Mesenchymal stem cell (in vitro differentiated cells and primary cell): Measurements from ENCODE around the gene RNGTT.
"Not testable (repeated sequence)": the region's sequence is repeated elsewhere in the genome, so short reads cannot be mapped to it uniquely, and the experiment has no call there.

Experiments
- DNase-seq: peaks from one replicate; pipeline ENCODE4 v3.0.0-alpha.2; 2013
- H2AFZ ChIP-seq: one replicate; pipeline ENCODE4 v1.6.1; 2013; ENCODE audit warnings: low read depth, mild to moderate bottlenecking, control low read depth, inconsistent platforms, low read length, moderate library complexity
- H2AK5ac ChIP-seq: 2 replicates; pipeline ENCODE4 v1.6.1; 2013; ENCODE audit warnings: low read length, moderate library complexity, mild to moderate bottlenecking, inconsistent platforms; ENCODE audit not compliant: severe bottlenecking
- H2BK120ac ChIP-seq: one replicate; pipeline ENCODE4 v1.6.1; 2013; ENCODE audit warnings: low read depth, mild to moderate bottlenecking, inconsistent platforms, low read length, moderate library complexity
- H2BK12ac ChIP-seq, 2 experiments: one replicate each; pipeline ENCODE4 v1.6.1; 2013; ENCODE audit warnings: inconsistent platforms in 2 of 2, low read length in 2 of 2, mild to moderate bottlenecking in 2 of 2, moderate library complexity in 2 of 2, control low read depth in 1 of 2
- H2BK15ac ChIP-seq: one replicate; pipeline ENCODE4 v1.6.1; 2013; ENCODE audit warnings: mild to moderate bottlenecking, low read depth, inconsistent platforms; ENCODE audit not compliant: poor library complexity, severe bottlenecking
- H2BK5ac ChIP-seq: 2 replicates; pipeline ENCODE4 v1.6.1; 2013; ENCODE audit warnings: low read depth, mild to moderate bottlenecking, low read length, control low read depth, inconsistent platforms; ENCODE audit not compliant: poor library complexity, severe bottlenecking
- H3K14ac ChIP-seq, 2 experiments: one replicate each; pipeline ENCODE4 v1.6.1; 2013; ENCODE audit warnings: inconsistent platforms in 2 of 2, low read length in 2 of 2, control low read depth in 1 of 2, mild to moderate bottlenecking in 1 of 2, moderate library complexity in 1 of 2
- H3K18ac ChIP-seq, 2 experiments: one replicate each; pipeline ENCODE4 v1.6.1; 2013; ENCODE audit warnings: inconsistent platforms in 2 of 2, low read length in 2 of 2, control low read depth in 1 of 2, low read depth in 1 of 2, mild to moderate bottlenecking in 1 of 2
- H3K23ac ChIP-seq, 2 experiments: one replicate each; pipeline ENCODE4 v1.6.1; 2013; ENCODE audit warnings: inconsistent platforms in 2 of 2, low read length in 2 of 2, mild to moderate bottlenecking in 2 of 2, moderate library complexity in 2 of 2, control low read depth in 1 of 2
- H3K27ac ChIP-seq: 2 replicates; pipeline ENCODE4 v1.5.1; 2013; ENCODE audit warnings: mild to moderate bottlenecking, moderate library complexity, low read length, control low read depth, inconsistent platforms; ENCODE audit not compliant: poor library complexity, severe bottlenecking
- H3K27me3 ChIP-seq, 2 experiments: 2 replicates each; pipeline versions ENCODE4 v1.6.1 to v1.7.0; 2013; ENCODE audit warnings: low read length in 2 of 2, mild to moderate bottlenecking in 2 of 2, moderate library complexity in 2 of 2, control low read depth in 1 of 2, inconsistent platforms in 1 of 2; ENCODE audit not compliant: control insufficient read depth in 1 of 2, insufficient read depth in 1 of 2
- H3K36me3 ChIP-seq, 2 experiments: 2 replicates each; pipeline versions ENCODE4 v1.6.1 to v1.7.0; 2013; ENCODE audit warnings: low read length in 2 of 2, control low read depth in 1 of 2, inconsistent platforms in 1 of 2, low read depth in 1 of 2, mild to moderate bottlenecking in 1 of 2; ENCODE audit not compliant: insufficient read depth in 2 of 2, control insufficient read depth in 1 of 2
- H3K4ac ChIP-seq, 2 experiments: one replicate each; pipeline ENCODE4 v1.6.1; 2013; ENCODE audit warnings: inconsistent platforms in 2 of 2, low read length in 2 of 2, mild to moderate bottlenecking in 2 of 2, moderate library complexity in 2 of 2, control low read depth in 1 of 2, low read depth in 1 of 2
- H3K4me1 ChIP-seq: 2 replicates; pipeline ENCODE4 v1.6.1; 2013; ENCODE audit warnings: low read depth, low read length, control low read depth; ENCODE audit not compliant: control insufficient read depth, insufficient read depth
- H3K4me2 ChIP-seq: 2 replicates; pipeline ENCODE4 v1.6.1; 2013; ENCODE audit warnings: low read length, mild to moderate bottlenecking, inconsistent platforms; ENCODE audit not compliant: poor library complexity, severe bottlenecking
- H3K4me3 ChIP-seq, 2 experiments: 2 replicates each; pipeline versions ENCODE4 v1.5.1 to v1.7.0; 2013; ENCODE audit warnings: low read length in 2 of 2, mild to moderate bottlenecking in 2 of 2, control low read depth in 1 of 2, low read depth in 1 of 2; ENCODE audit not compliant: insufficient read depth in 1 of 2
- H3K79me1 ChIP-seq: replicated peaks from 2 replicates; pipeline ENCODE4 v1.6.1; 2013; ENCODE audit warnings: mild to moderate bottlenecking, control low read depth, low read length, inconsistent platforms; ENCODE audit not compliant: poor library complexity, severe bottlenecking
- H3K9ac ChIP-seq: 2 replicates; pipeline ENCODE4 v1.7.0; 2013; ENCODE audit warnings: mild to moderate bottlenecking, low read length, moderate library complexity
- H3K9me3 ChIP-seq: 2 replicates; pipeline ENCODE4 v1.7.0; 2013; ENCODE audit warnings: mild to moderate bottlenecking, low read length; ENCODE audit not compliant: control insufficient read depth
- H4K8ac ChIP-seq: one replicate; pipeline ENCODE4 v1.6.1; 2013; ENCODE audit warnings: inconsistent platforms, mild to moderate bottlenecking, low read length, moderate library complexity
- H4K91ac ChIP-seq: one replicate; pipeline ENCODE4 v1.6.1; 2013; ENCODE audit warnings: mild to moderate bottlenecking, low read length, inconsistent platforms
- WGBS: methylation state at CpG from one replicate; pipeline ENCODE4 v1.1.7; 2013; ENCODE audit warnings: mixed read lengths; 5-methylcytosine and 5-hydroxymethylcytosine counted together

The RNGTT gene

GRCh38 chr6:88725111-88725975 lies 238.1 kb downstream of the RNGTT start:
- H2BK120ac ChIP-seq: peak overlapping the region; percentile 73
- peaks cover 5% of the 10 kb centered on the region for H3K79me1 ChIP-seq
- peaks cover 3% of the 10 kb centered on the region for H3K4me1 ChIP-seq
- H4K91ac ChIP-seq: no peak overlapping the region
- DNase-seq: peak; percentile 76
- no peak overlapping the region for H2BK15ac ChIP-seq
- H2AK5ac ChIP-seq: peak overlapping the region; percentile 73
- H3K23ac ChIP-seq: no peak overlapping the region
- no peaks in the 10 kb centered on the region for H3K27me3 ChIP-seq
- no peak overlapping the region for H3K18ac ChIP-seq
- no peaks in the 10 kb centered on the region for H3K9me3 ChIP-seq
- H2AFZ ChIP-seq: no peak overlapping the region
- WGBS: 40% methylated on average over 11 of the region's 13 CpGs
- peak overlapping the region; percentile 12 for H4K8ac ChIP-seq
- H3K4ac ChIP-seq: no peak overlapping the region
- no peak overlapping the region for H3K14ac ChIP-seq
- H3K4me3 ChIP-seq: no peak overlapping the region
- H3K9ac ChIP-seq: no peak overlapping the region
- H2BK5ac ChIP-seq: peak overlapping the region; percentile 95
- no peak overlapping the region for H2BK12ac ChIP-seq
- no peaks in the 10 kb centered on the region for H3K36me3 ChIP-seq
- H3K4me2 ChIP-seq: peak overlapping the region; percentile 49
- peak overlapping the region; percentile 96 for H3K27ac ChIP-seq

GRCh38 chr6:88722686-88723085 lies 240.7 kb downstream of the RNGTT start:
- Histone ChIP-seq H3K4ac (no peak overlapping the region), H3K79me1 (peaks cover 3% of the 10 kb centered on the region), H2AFZ (no peak overlapping the region), H2BK120ac (no peak overlapping the region), H3K14ac (no peak overlapping the region), H3K9me3 (no peaks in the 10 kb centered on the region), H3K4me2 (no peak overlapping the region), H3K27ac (no peak overlapping the region), H2BK5ac (no peak overlapping the region), H3K36me3 (no peaks in the 10 kb centered on the region), H4K91ac (no peak overlapping the region), H2AK5ac (no peak overlapping the region), H3K18ac (no peak overlapping the region), H3K4me3 (no peak overlapping the region), H3K23ac (no peak overlapping the region), H3K9ac (no peak overlapping the region), H2BK12ac (no peak overlapping the region), H3K4me1 (peaks cover 3% of the 10 kb centered on the region), H2BK15ac (no peak overlapping the region), H4K8ac (no peak overlapping the region), H3K27me3 (no peaks in the 10 kb centered on the region)
- WGBS: no CpG with 5 or more reads among the region's 3 CpGs
- peak; percentile 53 for DNase-seq

- not testable (repeated sequence) for H2BK5ac ChIP-seq, DNase-seq, H3K4me3 ChIP-seq, H3K23ac ChIP-seq, H3K4ac ChIP-seq, H3K27me3 ChIP-seq, H4K91ac ChIP-seq, H2AK5ac ChIP-seq, H3K4me2 ChIP-seq, H3K18ac ChIP-seq, H3K9ac ChIP-seq, H3K4me1 ChIP-seq, H3K14ac ChIP-seq, H4K8ac ChIP-seq, H2BK120ac ChIP-seq, H3K27ac ChIP-seq, H3K36me3 ChIP-seq, H2BK12ac ChIP-seq, H2BK15ac ChIP-seq, H2AFZ ChIP-seq, H3K9me3 ChIP-seq, H3K79me1 ChIP-seq
- no CpG with 5 or more reads among the region's 1 CpG for WGBS
Measured at GRCh38 chr6:88716399-88716798, 247.0 kb downstream of the RNGTT start.

GRCh38 chr6:88712243-88712936 lies 251.0 kb downstream of the RNGTT start:
- Histone ChIP-seq H3K9ac (no peak overlapping the region), H2BK12ac (no peak overlapping the region), H4K91ac (no peak overlapping the region), H3K4ac (no peak overlapping the region), H3K79me1 (peaks cover under 1% of the 10 kb centered on the region), H3K14ac (no peak overlapping the region), H2BK15ac (no peak overlapping the region), H2AK5ac (no peak overlapping the region), H2BK120ac (no peak overlapping the region), H3K4me3 (no peak overlapping the region), H2AFZ (no peak overlapping the region), H3K27ac (no peak overlapping the region), H3K23ac (no peak overlapping the region), H3K9me3 (no peaks in the 10 kb centered on the region), H3K36me3 (no peaks in the 10 kb centered on the region), H3K4me2 (no peak overlapping the region), H4K8ac (no peak overlapping the region), H3K4me1 (no peaks in the 10 kb centered on the region), H3K27me3 (no peaks in the 10 kb centered on the region), H2BK5ac (no peak overlapping the region), H3K18ac (no peak overlapping the region)
- WGBS: 96% methylated on average over 2 of the region's 3 CpGs
- DNase-seq: no peak
